Ecto neural progenitor cell (in vitro differentiated cells): ENCODE measurements around the gene PDRG1.

ENCODE experiments used
- DNase-seq: peaks from one replicate; pipeline ENCODE4 v3.0.0-alpha.2; 2018; ENCODE audit warnings: low spot score

PDRG1 gene

DNA sequence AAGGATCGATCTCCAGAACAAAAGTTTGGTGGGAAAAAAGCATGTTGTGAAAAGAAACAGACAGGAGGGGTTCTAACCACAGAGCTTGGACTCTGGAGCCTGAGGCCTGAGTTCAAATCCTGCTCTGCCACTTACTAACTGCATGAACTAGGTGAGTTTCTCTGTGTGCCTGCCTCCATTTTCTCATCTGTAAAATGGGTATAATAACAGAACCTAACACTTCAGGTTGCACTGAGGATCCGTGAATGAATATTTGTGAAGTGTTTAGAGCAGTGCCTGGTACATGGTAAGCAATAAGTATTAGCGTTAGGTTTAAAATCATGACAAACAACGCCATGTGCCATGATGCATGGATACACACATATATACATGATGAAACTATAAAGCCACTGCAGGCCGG, 44.8 kb downstream of the PDRG1 start:
- no peak for DNase-seq

DNA sequence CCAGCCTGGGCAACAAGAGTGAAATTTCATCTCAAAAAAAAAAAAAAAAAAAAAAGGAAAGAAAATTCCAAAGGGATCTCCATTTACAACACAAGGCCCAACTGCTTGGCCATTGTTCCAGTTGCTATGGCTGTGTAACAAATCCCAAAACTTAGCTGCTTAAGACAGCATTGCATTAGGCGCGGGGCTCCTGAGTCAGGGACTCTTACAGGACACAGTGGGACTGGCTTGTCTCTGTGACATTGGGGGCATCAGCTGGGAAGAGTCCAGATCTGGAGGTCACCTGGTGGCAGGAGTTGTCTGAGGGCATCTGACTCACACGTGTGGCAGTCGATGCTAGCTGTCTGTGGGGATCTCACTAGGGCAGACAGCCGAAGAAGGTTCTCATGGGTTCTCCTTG, 45.8 kb downstream of the PDRG1 start:
- DNase-seq: no peak

DNA sequence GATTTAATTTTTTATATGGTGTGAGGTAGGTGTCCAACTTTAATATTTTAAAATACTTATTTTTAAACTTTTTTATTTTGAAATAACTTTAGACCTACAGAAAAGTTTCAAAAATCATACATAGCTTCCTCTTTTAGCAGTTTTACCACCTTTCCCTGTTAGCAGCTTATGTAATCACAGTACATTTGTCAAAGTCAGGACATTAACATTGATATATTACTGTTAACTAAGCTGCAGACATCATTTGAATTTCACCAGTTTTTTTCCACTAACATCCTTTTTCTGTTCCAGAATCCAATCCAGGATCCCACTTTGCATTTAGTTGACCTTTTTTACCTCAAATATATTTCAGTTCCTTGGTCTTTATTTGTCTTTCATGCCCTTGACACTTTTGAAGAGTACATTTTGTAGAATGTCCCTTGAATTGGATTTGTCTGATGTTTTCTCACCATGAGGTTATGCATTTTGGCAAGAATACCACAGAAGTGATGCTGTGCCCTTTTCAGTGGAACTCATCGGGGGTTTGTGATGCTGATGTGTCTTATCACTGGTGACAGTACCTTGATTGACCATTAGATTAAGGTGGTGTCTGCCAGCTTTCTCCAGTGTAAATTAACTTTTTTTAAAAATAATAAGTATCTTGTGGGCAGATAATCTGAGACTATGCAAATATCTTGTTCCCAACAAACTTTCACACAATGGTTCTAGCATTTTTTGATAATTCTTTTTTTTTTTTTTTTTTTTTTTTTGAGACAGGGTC, 48.0 kb downstream of the PDRG1 start:
- no peak for DNase-seq

DNA sequence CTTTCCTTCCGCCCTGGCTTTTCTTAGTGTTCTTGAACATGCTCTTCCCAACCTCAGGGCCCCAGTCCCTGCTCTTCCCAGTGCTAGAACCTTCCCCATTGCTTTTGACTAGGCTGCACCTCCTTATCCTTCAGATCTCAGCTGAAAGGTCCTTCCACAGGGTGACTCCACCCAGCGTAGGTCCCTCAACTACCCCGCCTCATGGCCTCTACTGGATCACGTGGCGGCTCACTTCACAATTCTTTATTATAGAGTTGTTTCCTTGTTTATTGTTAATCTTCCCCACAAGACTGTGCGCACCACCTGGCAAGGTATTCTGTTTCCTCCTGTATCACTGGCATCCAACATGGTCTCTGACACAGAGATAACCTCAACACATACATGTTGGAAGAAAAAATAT, 50.2 kb downstream of the PDRG1 start:
- no peak for DNase-seq

DNA sequence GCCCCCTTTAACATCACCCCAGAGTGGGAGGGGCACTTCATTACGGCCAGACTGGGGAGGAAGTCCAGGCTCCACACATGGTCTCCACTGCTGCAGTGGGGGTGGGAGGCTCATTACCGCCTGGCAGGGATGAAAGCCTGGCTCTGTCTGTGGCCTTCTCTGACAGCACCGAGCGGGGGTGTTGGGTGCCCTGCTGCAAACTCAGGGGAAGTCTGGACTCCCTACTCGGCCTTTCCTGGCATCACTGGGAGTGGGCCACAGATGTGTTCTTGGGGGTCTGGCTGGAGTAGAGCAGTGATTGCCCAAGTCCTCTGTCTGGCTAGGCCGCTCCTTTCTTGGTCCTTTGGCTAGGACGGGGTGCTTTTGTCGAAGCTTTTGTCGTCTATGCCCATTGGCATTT, 54.3 kb downstream of the PDRG1 start:
- DNase-seq: no peak

DNA sequence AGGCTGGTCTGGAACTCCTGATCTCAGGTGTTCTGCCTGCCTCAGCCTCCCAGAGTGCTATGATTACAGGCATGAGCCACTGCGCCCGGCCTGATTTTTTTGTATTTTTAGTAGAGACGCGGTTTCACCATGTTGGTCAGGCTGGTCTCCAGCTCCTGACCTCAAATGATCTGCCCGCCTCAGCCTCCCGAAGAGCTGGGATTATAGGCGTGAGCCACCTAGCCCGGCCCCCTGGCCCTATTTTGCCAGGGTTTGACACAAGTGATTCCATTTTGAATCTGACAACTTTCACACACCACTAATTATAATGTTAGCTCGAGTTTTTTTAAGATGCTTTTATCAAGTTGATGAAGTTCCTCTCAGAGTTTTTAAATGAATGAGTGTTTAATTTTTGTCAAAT, 55.8 kb downstream of the PDRG1 start:
- no peak for DNase-seq

DNA sequence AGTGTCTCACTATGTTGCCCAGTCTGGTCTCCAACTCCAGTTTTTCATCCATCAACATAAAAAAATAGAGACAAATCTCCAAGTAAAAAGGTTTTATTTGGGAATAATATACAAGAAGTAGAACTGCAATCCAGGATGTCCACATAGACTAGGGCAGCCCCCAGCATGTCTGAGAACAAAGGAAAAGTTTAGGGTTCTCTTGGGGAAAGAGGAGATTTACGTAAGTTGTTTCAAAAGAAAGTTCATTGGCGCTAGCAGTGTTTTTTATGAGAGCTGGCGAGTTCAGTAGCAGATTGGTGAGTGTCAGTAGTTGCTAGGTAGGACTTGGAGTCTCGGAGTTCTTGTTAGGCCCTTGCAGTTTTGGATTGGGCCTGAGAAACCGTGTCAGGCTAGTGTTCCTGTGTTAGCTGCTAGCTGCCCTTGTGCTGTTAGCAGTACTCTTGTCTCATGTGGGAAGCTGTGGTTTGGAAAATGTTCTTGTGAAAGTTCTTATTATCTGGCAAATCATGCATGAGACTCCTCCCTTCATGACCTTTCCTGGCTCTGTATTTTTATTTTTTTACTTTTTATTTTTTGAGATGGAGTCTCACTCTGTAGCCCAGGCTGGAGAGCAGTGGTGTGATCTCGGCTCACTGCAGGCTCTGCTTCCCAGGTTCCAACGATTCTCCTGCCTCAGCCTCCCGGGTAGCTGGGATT, 56.7 kb downstream of the PDRG1 start:
- no peak for DNase-seq
